ENCODE measurements around the gene CASP9.
"Not testable (repeated sequence)": the region's sequence is repeated elsewhere in the genome, so short reads cannot be mapped to it uniquely, and the experiment has no call there.

DNA sequence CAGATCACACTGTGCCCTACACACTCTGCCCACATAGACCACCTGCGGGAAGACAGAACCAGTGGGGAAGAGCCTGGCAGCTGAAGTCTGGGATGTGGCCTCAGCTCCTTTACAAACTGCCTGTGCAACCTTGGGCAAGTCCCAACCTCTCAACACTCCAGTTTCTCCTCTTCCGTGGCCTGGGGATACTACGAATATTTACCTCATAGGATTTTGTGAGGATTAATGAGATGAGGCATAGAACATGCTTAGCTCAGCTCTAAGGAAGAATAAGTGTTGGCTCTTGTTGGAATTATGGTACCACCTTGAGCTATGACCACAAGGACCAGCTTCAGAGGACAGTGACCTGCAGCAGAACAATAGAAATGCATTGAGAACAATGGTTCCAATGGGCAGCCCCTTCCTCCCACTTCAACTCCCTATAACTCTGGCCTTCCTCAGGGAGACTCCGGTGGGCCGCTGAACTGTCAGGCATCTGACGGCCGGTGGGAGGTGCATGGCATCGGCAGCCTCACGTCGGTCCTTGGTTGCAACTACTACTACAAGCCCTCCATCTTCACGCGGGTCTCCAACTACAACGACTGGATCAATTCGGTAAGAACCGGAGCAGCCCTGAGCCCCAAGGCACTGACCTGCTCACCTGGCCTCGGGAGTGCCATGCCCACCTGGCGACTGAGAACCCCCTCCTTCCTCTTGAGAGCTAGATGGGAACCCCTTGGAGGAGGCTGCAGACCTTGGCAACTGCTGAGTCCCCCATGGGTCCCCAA is 37.0 kb downstream of the CASP9 start:
- TF ChIP-seq EZH2 (IDR thresholded peaks at IDR 0.05; ENCODE audit: low read depth) = not testable (repeated sequence)
- TF ChIP-seq, protein P1, sequence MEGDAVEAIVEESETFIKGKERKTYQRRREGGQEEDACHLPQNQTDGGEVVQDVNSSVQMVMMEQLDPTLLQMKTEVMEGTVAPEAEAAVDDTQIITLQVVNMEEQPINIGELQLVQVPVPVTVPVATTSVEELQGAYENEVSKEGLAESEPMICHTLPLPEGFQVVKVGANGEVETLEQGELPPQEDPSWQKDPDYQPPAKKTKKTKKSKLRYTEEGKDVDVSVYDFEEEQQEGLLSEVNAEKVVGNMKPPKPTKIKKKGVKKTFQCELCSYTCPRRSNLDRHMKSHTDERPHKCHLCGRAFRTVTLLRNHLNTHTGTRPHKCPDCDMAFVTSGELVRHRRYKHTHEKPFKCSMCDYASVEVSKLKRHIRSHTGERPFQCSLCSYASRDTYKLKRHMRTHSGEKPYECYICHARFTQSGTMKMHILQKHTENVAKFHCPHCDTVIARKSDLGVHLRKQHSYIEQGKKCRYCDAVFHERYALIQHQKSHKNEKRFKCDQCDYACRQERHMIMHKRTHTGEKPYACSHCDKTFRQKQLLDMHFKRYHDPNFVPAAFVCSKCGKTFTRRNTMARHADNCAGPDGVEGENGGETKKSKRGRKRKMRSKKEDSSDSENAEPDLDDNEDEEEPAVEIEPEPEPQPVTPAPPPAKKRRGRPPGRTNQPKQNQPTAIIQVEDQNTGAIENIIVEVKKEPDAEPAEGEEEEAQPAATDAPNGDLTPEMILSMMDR (conservative IDR thresholded peaks at IDR 0.05) = not testable (repeated sequence)

Measured in PC-9 (cell line).